IPS-20b (cell line): ENCODE measurements around the gene BPIFB6.
"Not testable (repeated sequence)": the region's sequence is repeated elsewhere in the genome, so short reads cannot be mapped to it uniquely, and the experiment has no call there.

Experiments
- H3K27ac ChIP-seq: one replicate; pipeline ENCODE4 v1.5.1; 2013; ENCODE audit warnings: low read length
- H3K27me3 ChIP-seq: 2 replicates; pipeline ENCODE4 v1.6.1; 2013; ENCODE audit warnings: mild to moderate bottlenecking, low read length, inconsistent platforms; ENCODE audit not compliant: insufficient read depth
- H3K36me3 ChIP-seq: 2 replicates; pipeline ENCODE4 v1.6.1; 2013; ENCODE audit warnings: low read depth, mild to moderate bottlenecking, inconsistent platforms, low read length, moderate library complexity; ENCODE audit not compliant: insufficient read depth
- H3K4me1 ChIP-seq: 2 replicates; pipeline ENCODE4 v1.6.1; 2013; ENCODE audit warnings: mild to moderate bottlenecking, control low read depth, inconsistent platforms, low read length, moderate library complexity; ENCODE audit not compliant: insufficient read depth
- H3K4me3 ChIP-seq: 2 replicates; pipeline ENCODE4 v1.5.1; 2013; ENCODE audit warnings: mild to moderate bottlenecking, low read length, inconsistent platforms
- H3K9ac ChIP-seq: 2 replicates; pipeline ENCODE4 v1.6.1; 2013; ENCODE audit warnings: low read depth, mild to moderate bottlenecking, inconsistent platforms, low read length, moderate library complexity
- H3K9me3 ChIP-seq: 2 replicates; pipeline ENCODE4 v1.6.1; 2013; ENCODE audit warnings: mild to moderate bottlenecking, low read depth, low read length, inconsistent platforms; ENCODE audit not compliant: insufficient read depth

The BPIFB6 gene

GRCh38 chr20:33030076-33030475, 1.4 kb upstream of the BPIFB6 start:
- Histone ChIP-seq H3K4me1 (no peaks in the 10 kb centered on the region), H3K9me3 (no peaks in the 10 kb centered on the region), H3K27ac (no peak overlapping the region), H3K4me3 (no peak overlapping the region), H3K9ac (no peak overlapping the region), H3K36me3 (no peaks in the 10 kb centered on the region), H3K27me3 (no peaks in the 10 kb centered on the region)

- no peak overlapping the region for H3K9ac ChIP-seq
- no peaks in the 10 kb centered on the region for H3K36me3 ChIP-seq
- no peaks in the 10 kb centered on the region for H3K9me3 ChIP-seq
- no peaks in the 10 kb centered on the region; the same call in 1 of the 2 replicates for H3K27me3 ChIP-seq
- no peaks in the 10 kb centered on the region for H3K4me1 ChIP-seq
- no peak overlapping the region for H3K27ac ChIP-seq
- no peak overlapping the region for H3K4me3 ChIP-seq
These were observed 879 bp upstream of the BPIFB6 start for GRCh38 chr20:33030569-33030968.

- H3K4me3 ChIP-seq = no peak overlapping the region
- no peaks in the 10 kb centered on the region for H3K4me1 ChIP-seq
- H3K9ac ChIP-seq = no peak overlapping the region
- no peaks in the 10 kb centered on the region for H3K36me3 ChIP-seq
- H3K27me3 ChIP-seq = no peaks in the 10 kb centered on the region; the same call in 1 of the 2 replicates
- no peaks in the 10 kb centered on the region for H3K9me3 ChIP-seq
- no peak overlapping the region for H3K27ac ChIP-seq
These were observed 1.1 kb downstream of the BPIFB6 start for GRCh38 chr20:33032555-33032954.

GRCh38 chr20:33033381-33033780, 1.9 kb downstream of the BPIFB6 start:
- Histone ChIP-seq H3K27me3 (peaks cover 8% of the 10 kb centered on the region), H3K36me3 (no peaks in the 10 kb centered on the region), H3K9ac (no peak overlapping the region), H3K4me3 (no peak overlapping the region), H3K9me3 (no peaks in the 10 kb centered on the region), H3K27ac (no peak overlapping the region), H3K4me1 (no peaks in the 10 kb centered on the region)

- Histone ChIP-seq H3K4me3 (no peak overlapping the region), H3K9ac (no peak overlapping the region), H3K27me3 (peaks cover 9% of the 10 kb centered on the region), H3K4me1 (no peaks in the 10 kb centered on the region), H3K36me3 (no peaks in the 10 kb centered on the region), H3K27ac (no peak overlapping the region), H3K9me3 (no peaks in the 10 kb centered on the region)
These were observed 2.7 kb downstream of the BPIFB6 start for GRCh38 chr20:33034115-33034514.

- Histone ChIP-seq H3K9me3 (no peaks in the 10 kb centered on the region), H3K9ac (no peak overlapping the region), H3K36me3 (no peaks in the 10 kb centered on the region), H3K4me1 (no peaks in the 10 kb centered on the region), H3K4me3 (no peak overlapping the region), H3K27ac (no peak overlapping the region), H3K27me3 (peaks cover 9% of the 10 kb centered on the region)
These were observed 3.5 kb downstream of the BPIFB6 start for GRCh38 chr20:33034901-33035492.

GRCh38 chr20:33037456-33037855, 6.0 kb downstream of the BPIFB6 start:
- no peak overlapping the region for H3K27ac ChIP-seq
- H3K4me1 ChIP-seq = no peaks in the 10 kb centered on the region
- H3K9ac ChIP-seq = no peak overlapping the region
- no peaks in the 10 kb centered on the region for H3K36me3 ChIP-seq
- H3K9me3 ChIP-seq = no peaks in the 10 kb centered on the region
- peaks cover 9% of the 10 kb centered on the region for H3K27me3 ChIP-seq
- H3K4me3 ChIP-seq = no peak overlapping the region

- Histone ChIP-seq H3K27me3 (peaks cover 9% of the 10 kb centered on the region), H3K9ac (no peak overlapping the region), H3K4me1 (no peaks in the 10 kb centered on the region), H3K9me3 (no peaks in the 10 kb centered on the region), H3K36me3 (no peaks in the 10 kb centered on the region), H3K4me3 (no peak overlapping the region), H3K27ac (no peak overlapping the region)
These were observed 6.8 kb downstream of the BPIFB6 start for GRCh38 chr20:33038243-33038642.

- H3K9ac ChIP-seq = no peak overlapping the region
- no peak overlapping the region for H3K4me3 ChIP-seq
- no peak overlapping the region for H3K27ac ChIP-seq
- no peaks in the 10 kb centered on the region for H3K36me3 ChIP-seq
- H3K4me1 ChIP-seq = no peaks in the 10 kb centered on the region
- H3K27me3 ChIP-seq = peaks cover 9% of the 10 kb centered on the region
- H3K9me3 ChIP-seq = peaks cover 7% of the 10 kb centered on the region; the same call in 1 of the 2 replicates
These were observed 11.0 kb downstream of the BPIFB6 start for GRCh38 chr20:33042430-33042829.

- no peak overlapping the region for H3K27ac ChIP-seq
- no peaks in the 10 kb centered on the region for H3K4me1 ChIP-seq
- no peaks in the 10 kb centered on the region for H3K36me3 ChIP-seq
- H3K27me3 ChIP-seq = peaks cover 3% of the 10 kb centered on the region
- peaks cover 7% of the 10 kb centered on the region; the same call in 1 of the 2 replicates for H3K9me3 ChIP-seq
- H3K9ac ChIP-seq = no peak overlapping the region
- no peak overlapping the region for H3K4me3 ChIP-seq
These were observed 11.7 kb downstream of the BPIFB6 start for GRCh38 chr20:33042983-33043730.

- Histone ChIP-seq H3K9ac (no peak overlapping the region), H3K4me3 (no peak overlapping the region), H3K27ac (no peak overlapping the region), H3K27me3 (no peaks in the 10 kb centered on the region; the same call in 1 of the 2 replicates), H3K9me3 (peaks cover 7% of the 10 kb centered on the region; the same call in 1 of the 2 replicates), H3K36me3 (no peaks in the 10 kb centered on the region), H3K4me1 (no peaks in the 10 kb centered on the region)
These were observed 12.3 kb downstream of the BPIFB6 start for GRCh38 chr20:33043731-33044181.

GRCh38 chr20:33045129-33045721, 13.8 kb downstream of the BPIFB6 start:
- not testable (repeated sequence) for H3K36me3 ChIP-seq, H3K4me1 ChIP-seq, H3K9me3 ChIP-seq, H3K4me3 ChIP-seq, H3K9ac ChIP-seq, H3K27me3 ChIP-seq, H3K27ac ChIP-seq
